Adipocyte (in vitro differentiated cells): ENCODE measurements around the gene PPFIA2.

Experiments
- DNase-seq: peaks from one replicate; pipeline ENCODE4 v3.0.0-alpha.2; 2015; ENCODE audit warnings: low read depth
- H3K27me3 ChIP-seq: replicated peaks from 2 replicates; pipeline ENCODE4 v1.7.0; 2013; ENCODE audit warnings: mild to moderate bottlenecking, low read length, moderate library complexity; ENCODE audit not compliant: control insufficient read depth, insufficient read depth
- H3K36me3 ChIP-seq: 2 replicates; pipeline ENCODE4 v1.7.0; 2013; ENCODE audit warnings: low read length, mild to moderate bottlenecking, moderate library complexity; ENCODE audit not compliant: control insufficient read depth, insufficient read depth, severe bottlenecking
- H3K4me1 ChIP-seq: 2 replicates; pipeline ENCODE4 v1.7.0; 2013; ENCODE audit warnings: mild to moderate bottlenecking, low read length, moderate library complexity; ENCODE audit not compliant: control insufficient read depth, insufficient read depth
- H3K4me3 ChIP-seq: 2 replicates; pipeline ENCODE4 v1.7.0; 2013; ENCODE audit warnings: mild to moderate bottlenecking, low read length, moderate library complexity
- H3K9ac ChIP-seq: 2 replicates; pipeline ENCODE4 v1.7.0; 2013; ENCODE audit warnings: mild to moderate bottlenecking, low read length, moderate library complexity
- H3K9me3 ChIP-seq: 2 replicates; pipeline ENCODE4 v1.7.0; 2013; ENCODE audit warnings: mild to moderate bottlenecking, low read length, moderate library complexity; ENCODE audit not compliant: control insufficient read depth

Gene PPFIA2

DNA sequence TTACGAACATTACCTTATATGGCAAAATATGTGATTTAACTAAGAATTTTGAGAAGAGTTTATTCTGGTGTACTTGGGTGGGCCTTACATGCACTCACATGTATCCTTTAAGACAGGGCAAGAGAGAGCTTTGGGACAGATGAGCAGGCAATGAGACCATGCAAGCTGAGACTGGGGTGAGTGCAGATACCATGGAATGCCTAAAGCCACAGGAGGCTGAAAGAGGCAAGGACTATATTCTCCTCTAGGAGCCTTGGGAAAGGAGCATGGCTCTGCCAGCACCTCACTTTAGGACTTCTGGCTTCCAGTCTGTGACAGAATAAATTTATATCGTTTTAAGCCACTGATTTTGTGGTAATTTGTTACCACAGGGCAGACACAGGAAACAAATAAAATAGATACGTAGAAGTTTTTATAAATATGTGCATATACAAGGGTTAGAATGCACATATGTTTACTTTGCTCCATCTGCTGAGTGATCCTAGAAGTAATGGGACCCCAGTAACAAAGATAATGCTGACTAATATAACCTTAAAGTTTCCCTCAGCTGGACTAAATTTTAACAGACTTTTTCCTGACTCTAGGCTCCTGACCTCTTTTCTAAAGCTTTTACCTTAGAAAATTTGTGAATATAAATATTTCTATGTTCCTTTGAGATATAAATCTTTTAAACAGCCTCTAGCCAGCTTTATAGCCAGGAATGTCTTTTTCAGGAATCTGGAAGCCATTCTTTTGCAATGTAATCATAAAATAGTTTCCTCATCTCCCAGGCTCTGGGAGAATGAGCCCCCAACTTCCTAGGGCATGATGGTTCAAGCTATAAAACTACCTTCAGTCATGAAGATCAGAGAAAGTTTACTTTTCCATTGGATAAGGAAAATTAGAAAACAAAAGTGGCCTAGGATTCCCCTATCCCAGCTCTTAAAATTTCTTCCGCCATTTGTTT is 216.8 kb downstream of the PPFIA2 start:
- Histone ChIP-seq H3K4me1 (peaks cover 13% of the 10 kb centered on the region), H3K4me3 (peak overlapping the region; percentile 17), H3K9me3 (no peaks in the 10 kb centered on the region), H3K27me3 (no peaks in the 10 kb centered on the region), H3K9ac (no peak overlapping the region), H3K36me3 (no peaks in the 10 kb centered on the region)
- DNase-seq = peak; percentile 21

DNA sequence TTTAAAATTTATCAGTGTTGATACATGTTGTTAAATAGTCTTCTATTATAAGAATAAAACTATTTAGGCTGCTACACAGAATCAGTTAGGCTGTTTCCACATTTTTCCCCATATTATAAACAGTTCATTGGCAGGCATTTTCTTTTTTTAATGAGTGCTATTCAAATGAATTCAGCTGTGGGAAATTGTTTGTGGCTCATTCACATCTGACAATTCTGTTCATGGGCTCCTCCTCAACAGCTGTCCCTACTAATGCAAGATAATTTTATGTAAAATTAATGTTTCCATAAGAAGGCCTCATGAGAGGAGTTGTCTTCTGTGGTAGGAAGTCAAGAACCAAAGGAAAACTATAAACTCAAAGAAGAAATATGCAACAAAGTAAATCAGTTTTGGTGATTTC is 218.0 kb downstream of the PPFIA2 start:
- Histone ChIP-seq H3K9ac (no peak overlapping the region), H3K9me3 (no peaks in the 10 kb centered on the region), H3K4me1 (peaks cover 13% of the 10 kb centered on the region), H3K27me3 (no peaks in the 10 kb centered on the region), H3K4me3 (no peak overlapping the region), H3K36me3 (no peaks in the 10 kb centered on the region)
- no peak for DNase-seq

DNA sequence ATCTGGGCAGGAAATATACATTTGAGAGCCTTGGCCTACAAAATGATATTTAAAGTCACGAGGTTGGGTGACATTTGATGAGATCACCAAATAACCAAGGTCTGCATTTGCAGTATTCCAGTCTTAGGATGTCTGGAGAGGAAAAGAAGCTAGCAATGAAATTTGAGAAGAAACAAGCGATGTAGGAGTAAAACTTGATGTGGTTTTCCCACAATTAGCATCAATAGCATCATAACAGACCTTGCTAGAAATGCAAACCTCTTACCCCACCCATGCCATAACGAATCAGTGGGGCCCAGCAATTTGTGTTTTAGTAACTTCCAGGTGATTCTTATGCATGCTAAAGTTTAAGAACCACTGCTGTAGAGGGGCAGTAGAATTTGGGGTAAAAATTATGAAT is 219.9 kb downstream of the PPFIA2 start:
- Histone ChIP-seq H3K9me3 (no peaks in the 10 kb centered on the region), H3K9ac (no peak overlapping the region), H3K27me3 (no peaks in the 10 kb centered on the region), H3K4me1 (peaks cover 13% of the 10 kb centered on the region), H3K4me3 (no peak overlapping the region), H3K36me3 (no peaks in the 10 kb centered on the region)
- DNase-seq = no peak

DNA sequence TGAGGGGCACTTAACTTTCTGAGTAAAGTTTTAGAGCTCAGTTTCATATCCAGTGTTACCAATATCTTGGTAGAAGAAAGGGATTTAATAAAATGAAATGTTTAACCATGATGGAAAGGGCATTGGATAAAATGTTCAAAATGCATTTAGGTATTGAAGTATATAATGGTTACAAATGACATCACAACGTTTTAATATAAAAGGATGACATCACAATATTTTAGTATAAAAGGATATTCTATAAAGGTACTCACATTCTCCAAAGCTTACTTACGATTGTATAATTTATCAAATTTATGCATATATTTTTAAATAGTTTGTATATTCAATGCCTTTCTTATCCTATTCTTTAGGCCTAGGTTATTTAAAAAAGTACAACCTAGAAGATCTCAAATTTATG is 226.1 kb downstream of the PPFIA2 start:
- H3K9ac ChIP-seq = no peak overlapping the region
- H3K4me3 ChIP-seq = no peak overlapping the region
- H3K9me3 ChIP-seq = no peaks in the 10 kb centered on the region
- H3K27me3 ChIP-seq = no peaks in the 10 kb centered on the region
- DNase-seq = no peak
- H3K4me1 ChIP-seq = peaks cover 10% of the 10 kb centered on the region
- H3K36me3 ChIP-seq = no peaks in the 10 kb centered on the region

DNA sequence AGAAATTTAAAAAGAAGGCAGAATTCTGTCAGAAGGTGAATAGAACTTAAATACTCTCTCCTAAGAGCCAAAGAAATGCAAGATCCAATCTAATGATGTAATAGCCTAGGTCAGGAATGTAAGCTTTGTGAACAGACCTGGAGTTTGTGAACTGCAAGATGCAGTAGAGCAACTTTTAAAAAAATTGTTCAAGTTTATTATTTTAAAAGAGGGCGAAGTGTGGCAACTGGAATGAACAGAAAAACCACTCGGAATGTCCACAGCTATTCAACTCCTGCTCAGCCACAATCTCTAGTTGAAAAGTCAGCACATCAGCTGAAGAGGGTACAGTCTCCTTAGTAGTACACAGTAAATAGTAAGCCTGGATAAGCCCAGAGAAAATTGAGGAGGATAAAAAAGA is 228.8 kb downstream of the PPFIA2 start:
- H3K9ac ChIP-seq = no peak overlapping the region
- H3K9me3 ChIP-seq = no peaks in the 10 kb centered on the region
- no peaks in the 10 kb centered on the region for H3K27me3 ChIP-seq
- peaks cover 10% of the 10 kb centered on the region for H3K4me1 ChIP-seq
- peak; percentile 36 for DNase-seq
- H3K36me3 ChIP-seq = no peaks in the 10 kb centered on the region
- H3K4me3 ChIP-seq = no peak overlapping the region

DNA sequence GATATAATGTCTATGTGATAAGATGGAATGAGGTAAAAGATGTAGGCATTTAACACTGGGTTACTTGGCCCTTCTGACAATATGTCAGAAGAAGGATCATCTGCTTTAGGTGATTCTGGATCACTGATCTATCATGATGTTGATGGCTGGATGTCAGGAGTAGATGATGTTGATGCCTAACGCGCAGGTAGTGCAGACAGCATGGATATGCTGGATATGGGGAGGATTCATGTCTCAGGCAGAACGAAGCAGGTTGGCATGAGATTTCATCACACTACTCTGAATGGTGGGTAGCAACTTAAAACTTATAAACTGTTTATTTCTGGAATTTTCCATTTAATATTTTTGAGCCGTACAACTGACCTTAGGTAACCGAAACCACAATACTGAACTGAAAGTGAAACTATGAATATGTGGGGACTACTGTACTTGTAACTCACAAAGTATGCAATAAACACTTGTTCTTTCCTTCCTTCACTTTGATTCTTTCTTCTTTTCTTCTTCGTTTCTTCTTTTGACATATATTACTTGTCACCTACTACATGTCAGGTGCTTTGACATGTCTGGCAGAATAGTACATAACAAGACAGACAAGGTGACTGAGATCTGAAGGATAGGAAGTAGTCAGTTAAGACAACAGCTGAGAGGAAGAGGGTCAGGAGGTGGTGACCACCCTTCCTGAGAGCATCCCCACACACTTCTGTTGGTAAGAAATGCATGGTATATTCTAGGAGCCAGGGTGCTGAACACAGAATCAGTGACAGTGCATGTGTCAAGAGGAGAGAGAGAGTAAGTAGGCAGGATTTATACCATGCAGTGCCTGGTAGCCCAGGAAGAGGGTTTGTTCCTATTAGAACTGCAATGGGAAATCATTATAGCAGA is 238.8 kb downstream of the PPFIA2 start:
- Histone ChIP-seq H3K9ac (no peak overlapping the region), H3K4me3 (peak overlapping the region; percentile 32), H3K4me1 (no peaks in the 10 kb centered on the region), H3K27me3 (no peaks in the 10 kb centered on the region), H3K36me3 (no peaks in the 10 kb centered on the region), H3K9me3 (no peaks in the 10 kb centered on the region)
- peak; percentile 2 for DNase-seq

DNA sequence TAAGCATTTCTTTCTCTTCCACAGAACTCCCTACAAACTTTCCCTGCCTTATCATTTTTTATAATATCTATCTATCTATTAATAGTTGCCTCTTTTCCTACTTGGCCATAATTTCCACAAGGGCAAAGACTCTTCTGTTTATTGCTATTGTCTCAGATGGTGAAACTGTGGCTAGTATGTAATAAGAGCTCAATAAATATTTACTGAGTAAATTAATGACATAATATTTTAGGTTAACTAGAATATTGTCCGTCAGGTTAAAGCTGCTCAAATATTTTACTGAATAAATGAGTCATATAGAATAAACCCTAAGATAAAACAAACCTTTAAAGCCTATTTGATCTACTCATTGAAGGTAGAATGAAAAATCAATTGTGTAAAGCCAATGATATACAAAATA is 240.5 kb downstream of the PPFIA2 start:
- Histone ChIP-seq H3K9ac (no peak overlapping the region), H3K9me3 (peaks cover 7% of the 10 kb centered on the region), H3K27me3 (no peaks in the 10 kb centered on the region), H3K36me3 (no peaks in the 10 kb centered on the region), H3K4me1 (no peaks in the 10 kb centered on the region), H3K4me3 (no peak overlapping the region)
- no peak for DNase-seq

DNA sequence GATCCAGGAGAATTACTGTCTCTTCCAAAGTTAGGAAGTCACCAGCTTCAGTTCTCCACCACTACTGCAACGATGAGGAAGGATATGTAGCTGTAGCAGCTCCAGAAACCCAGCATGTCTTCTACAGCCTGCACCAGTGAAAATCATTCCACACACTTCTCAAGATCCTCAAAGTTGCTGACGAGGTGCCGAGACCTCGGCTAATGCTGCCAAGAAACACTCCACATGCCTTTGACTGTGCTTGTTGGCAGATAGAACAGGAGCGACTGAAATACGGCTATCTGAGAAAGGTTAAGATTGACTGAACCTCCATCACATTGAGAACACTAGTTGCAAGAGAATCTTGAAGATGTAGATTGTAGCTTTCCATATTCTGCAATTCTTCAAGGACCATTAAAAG is 241.9 kb downstream of the PPFIA2 start:
- no peaks in the 10 kb centered on the region for H3K36me3 ChIP-seq
- H3K9me3 ChIP-seq = peaks cover 9% of the 10 kb centered on the region
- H3K4me3 ChIP-seq = no peak overlapping the region
- no peak for DNase-seq
- H3K9ac ChIP-seq = no peak overlapping the region
- no peaks in the 10 kb centered on the region for H3K27me3 ChIP-seq
- H3K4me1 ChIP-seq = no peaks in the 10 kb centered on the region

DNA sequence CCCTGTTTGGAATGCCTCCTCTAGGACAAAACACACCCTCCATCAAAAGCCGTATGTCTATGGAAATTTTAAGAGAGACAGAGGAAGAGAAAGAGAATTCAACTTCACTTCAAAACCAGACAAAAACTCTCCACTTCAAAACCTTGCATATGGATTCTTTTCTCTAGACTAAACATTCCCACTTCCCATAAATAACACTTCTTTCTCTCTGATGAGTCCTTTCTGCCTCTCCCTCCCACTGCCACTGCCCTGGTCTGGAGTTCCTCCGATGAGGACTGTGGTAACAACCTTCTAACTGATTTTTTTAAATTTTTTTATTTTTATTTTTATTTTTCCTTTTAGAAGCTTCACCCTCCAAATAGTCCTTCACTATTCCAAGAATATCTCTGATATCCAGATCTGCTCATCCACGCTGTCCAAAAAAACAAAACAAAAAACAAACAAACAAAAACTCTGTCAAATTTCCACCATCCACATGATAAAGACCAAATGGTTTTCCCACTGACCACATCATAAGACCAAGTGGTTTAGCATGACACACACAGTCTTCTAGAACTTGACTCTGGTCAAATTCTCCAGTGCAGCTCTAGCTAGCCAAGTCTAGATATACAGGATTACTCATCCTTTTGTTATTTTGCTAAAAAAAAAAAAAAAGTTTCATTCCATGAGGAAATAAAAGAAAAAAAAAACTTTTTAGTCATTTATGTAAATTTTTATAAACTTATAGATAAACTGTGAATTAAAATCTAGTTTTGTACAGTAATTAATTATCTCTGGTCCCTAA is 256.0 kb downstream of the PPFIA2 start:
- no peaks in the 10 kb centered on the region for H3K9me3 ChIP-seq
- H3K36me3 ChIP-seq = no peaks in the 10 kb centered on the region
- peaks cover 15% of the 10 kb centered on the region for H3K4me1 ChIP-seq
- no peaks in the 10 kb centered on the region for H3K27me3 ChIP-seq
- no peak overlapping the region for H3K9ac ChIP-seq
- peak; percentile 75 for DNase-seq
- no peak overlapping the region for H3K4me3 ChIP-seq

DNA sequence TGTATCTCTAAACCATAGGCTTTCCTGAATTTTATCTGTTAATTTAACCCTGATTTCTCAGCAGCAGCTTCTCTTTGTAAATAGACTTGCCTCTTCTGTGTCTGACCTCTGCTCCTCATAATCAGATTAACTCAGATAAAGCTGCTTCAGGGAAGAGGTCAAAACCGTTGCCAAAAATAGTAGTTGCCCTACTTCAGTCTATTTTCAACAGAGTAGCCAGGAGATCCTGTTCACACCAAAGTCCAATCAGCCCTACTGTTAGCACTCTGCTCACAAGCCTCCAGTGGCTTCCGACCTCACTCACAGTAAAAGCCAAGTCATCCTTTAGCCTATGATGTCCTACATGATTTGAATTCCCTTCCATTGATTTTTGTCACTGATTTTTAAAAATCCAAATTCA is 258.4 kb downstream of the PPFIA2 start:
- no peaks in the 10 kb centered on the region for H3K27me3 ChIP-seq
- H3K4me1 ChIP-seq = peaks cover 15% of the 10 kb centered on the region
- H3K36me3 ChIP-seq = no peaks in the 10 kb centered on the region
- H3K9me3 ChIP-seq = no peaks in the 10 kb centered on the region
- no peak for DNase-seq
- H3K4me3 ChIP-seq = no peak overlapping the region
- H3K9ac ChIP-seq = no peak overlapping the region

DNA sequence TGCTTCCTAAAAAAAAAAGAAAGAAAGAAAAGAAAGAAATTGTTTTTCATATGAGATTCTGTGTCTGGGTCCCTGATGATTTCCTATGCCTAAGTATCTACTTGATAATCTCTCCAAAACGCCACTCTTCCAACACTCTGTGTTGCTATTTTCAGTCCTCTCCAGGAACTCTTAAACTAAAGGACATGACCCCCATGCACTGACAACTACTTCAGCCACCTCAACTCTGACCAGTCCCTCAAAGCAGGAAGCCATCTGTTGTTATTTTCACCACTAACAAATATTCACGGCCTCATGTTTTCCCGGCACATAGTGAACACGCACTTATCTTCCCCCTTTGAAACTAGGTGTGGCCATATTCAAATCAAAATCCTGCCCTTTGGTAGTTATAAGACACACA is 259.3 kb downstream of the PPFIA2 start:
- Histone ChIP-seq H3K27me3 (no peaks in the 10 kb centered on the region), H3K4me1 (peaks cover 15% of the 10 kb centered on the region), H3K4me3 (no peak overlapping the region), H3K9ac (no peak overlapping the region), H3K9me3 (no peaks in the 10 kb centered on the region), H3K36me3 (no peaks in the 10 kb centered on the region)
- DNase-seq = no peak
